Cardiac ventricle fibroblast (primary cell): ENCODE results near the gene TMEM200A. TPM values are rescaled to one million over a fixed set of nuclear protein-coding genes. Genes with fewer than 3 reads are reported as not detected.

Experiments used
- total RNA-seq: library from RNA; depleted of rRNA; stranded (reverse); fragments of >200 nt; gene quantifications from 2 replicates; pipeline ENCODE4 v1.2.3, GENCODE V29; 2015

TMEM200A gene
- total RNA-seq = 0.98 and 1.00 TPM in 2 replicates

GRCh38 chr6:130365166-130366106, at the start of gene TMEM200A:
Gene TMEM200A (plus strand): TSS chr6:130366017. CDS start chr6:130440423, 74,406 bp downstream.

Other genes starting within 250 kb of the TMEM200A start
- gene SAMD3, start 143.1 kb upstream of the TMEM200A start, total RNA-seq = 0.78 TPM in 1 of 2 replicates, not detected in the other